ENCODE results near the gene WDR18.
"Not testable (repeated sequence)": the region's sequence is repeated elsewhere in the genome, so short reads cannot be mapped to it uniquely, and the experiment has no call there.

Gene WDR18

DNA sequence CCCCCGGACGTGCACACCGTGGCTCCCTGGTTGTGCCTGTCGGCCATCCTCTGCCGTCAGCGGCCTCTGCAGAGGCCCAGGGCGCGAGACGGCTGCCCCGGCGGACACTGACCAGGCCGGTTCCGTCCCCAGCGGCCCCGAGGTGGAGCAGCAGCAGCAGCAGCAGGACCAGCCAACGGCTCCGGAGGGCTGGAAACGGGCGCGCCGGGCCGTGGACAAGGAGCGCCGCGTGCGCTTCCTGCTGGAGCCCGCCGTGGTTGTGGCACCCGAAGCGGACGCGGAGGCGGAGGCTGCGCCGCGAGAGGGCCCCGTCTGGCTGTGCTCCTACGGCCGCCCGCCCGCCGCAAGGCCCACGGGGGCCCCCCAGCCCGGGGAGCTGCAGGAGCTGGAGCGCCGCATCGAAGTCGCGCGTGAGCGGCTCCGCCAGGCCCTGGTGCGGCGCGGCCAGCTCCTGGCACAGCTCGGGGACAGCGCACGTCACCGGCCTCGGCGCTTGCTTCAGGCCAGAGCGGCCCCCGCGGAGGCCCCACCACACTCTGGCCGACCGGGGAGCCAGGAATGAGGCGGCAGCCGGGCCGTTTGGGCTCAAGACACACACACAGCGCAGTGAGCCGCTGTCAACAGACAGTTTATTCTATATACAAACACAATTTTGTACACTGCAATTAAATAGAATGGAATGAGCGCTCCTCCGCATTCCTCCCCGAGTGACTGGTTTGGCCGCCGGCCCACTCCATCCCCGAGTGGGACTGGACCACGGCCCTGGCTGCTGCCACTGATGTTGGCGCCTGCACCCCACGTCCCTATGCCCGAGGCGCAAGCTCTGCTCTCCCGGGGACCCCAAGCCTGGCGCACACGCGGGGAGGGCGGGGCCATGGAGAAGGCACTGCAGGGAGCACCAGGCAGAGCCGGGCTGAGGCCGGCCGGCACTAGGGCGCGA lies 25.2 kb downstream of the WDR18 start:
- DNase-seq, result no peak

DNA sequence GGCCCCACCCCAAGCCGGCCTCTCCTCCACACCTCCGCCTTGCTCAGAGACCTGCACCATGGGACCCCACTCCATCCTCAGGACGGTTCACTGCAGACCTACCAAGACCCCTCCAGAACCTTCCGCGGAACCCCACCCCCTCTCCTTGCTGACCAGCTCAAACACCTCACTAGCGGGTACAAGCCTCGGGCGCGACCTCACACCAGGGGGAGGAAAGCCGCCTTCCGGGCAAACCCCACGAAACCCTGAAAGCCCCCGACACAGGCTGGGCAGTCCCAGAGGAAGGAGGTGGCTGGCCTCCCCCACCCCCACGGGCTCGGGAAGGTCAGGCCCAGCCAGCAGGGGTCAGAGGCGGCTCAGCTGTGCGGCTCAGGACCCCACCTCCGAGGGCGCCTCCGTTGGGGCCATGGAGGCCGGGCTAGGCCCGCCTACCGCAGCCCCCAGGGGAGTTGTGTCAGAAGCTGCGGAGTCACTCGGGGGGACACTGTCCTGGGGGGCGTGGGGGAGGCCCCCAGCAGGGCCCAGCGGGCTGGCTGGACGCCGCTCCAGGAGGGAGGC lies 25.9 kb downstream of the WDR18 start:
- DNase-seq, result no peak

- no peak for DNase-seq
Measured at GRCh38 chr19:1010586-1011510, 26.7 kb downstream of the WDR18 start.

DNA sequence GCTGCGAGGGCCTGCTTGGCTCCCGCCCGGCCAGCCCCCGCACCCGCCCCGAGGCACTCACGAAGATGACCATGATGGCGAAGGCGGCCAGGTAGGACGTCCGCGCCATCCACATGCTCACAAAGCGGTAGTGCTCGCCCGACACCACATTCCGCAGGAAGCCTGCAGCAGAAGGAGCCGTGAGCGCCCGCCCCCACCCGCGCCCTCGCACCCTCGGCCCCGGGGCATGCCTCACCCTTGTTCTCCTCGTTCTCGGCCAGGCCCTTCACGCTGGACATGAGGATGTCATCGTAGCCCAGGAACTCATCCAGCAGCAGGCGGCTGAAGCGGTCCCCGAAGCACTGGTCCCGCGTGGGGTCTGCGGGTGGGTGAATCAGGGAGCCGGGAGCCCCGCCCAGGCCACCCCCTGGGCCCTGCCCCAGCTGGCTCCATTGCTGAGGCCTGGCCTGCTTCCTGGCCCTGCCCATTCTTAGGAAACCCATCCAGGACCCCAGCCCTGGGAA lies 27.7 kb downstream of the WDR18 start:
- DNase-seq, result no peak

- DNase-seq, result no peak
Measured at GRCh38 chr19:1012334-1012733, 28.2 kb downstream of the WDR18 start.

- no peak for DNase-seq
Measured at GRCh38 chr19:1013218-1013617, 29.1 kb downstream of the WDR18 start.

GRCh38 chr19:1014161-1015060 lies 30.3 kb downstream of the WDR18 start:
- DNase-seq, result no peak

DNA sequence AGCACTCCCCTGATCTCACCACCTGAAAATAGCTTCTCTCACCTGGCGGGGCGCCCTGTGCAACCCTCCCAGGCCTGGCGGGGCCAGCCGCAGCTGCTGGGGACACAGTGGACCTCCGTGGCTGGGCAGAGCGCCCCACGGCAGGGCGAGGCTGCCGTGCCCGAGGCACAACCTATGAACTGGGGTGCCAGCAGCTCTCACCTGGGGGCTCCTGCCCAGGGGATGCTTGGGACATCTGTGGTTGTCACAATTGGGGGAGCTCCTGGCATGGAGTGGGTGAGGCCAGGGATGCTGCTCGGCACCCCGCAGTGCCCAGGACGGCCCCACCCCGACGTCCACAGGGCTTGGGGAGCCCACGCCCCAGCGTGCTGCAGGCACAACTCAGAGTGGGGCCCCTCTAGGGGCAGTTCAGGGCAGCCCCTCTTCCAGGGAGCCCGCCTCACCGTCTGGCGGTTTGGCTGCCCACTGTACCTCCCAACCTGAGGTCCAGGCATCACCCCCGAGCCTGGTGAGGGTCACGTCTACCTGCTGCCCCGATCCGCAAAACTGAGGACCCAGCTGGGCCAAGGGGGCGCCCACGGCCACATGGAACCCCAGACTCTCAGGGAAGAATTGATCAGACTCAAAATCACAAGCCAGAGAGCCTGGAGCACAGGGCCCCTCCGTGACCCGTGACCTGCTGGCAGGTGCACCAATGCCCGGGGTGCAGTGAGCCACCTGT lies 31.1 kb downstream of the WDR18 start:
- DNase-seq, result no peak

DNA sequence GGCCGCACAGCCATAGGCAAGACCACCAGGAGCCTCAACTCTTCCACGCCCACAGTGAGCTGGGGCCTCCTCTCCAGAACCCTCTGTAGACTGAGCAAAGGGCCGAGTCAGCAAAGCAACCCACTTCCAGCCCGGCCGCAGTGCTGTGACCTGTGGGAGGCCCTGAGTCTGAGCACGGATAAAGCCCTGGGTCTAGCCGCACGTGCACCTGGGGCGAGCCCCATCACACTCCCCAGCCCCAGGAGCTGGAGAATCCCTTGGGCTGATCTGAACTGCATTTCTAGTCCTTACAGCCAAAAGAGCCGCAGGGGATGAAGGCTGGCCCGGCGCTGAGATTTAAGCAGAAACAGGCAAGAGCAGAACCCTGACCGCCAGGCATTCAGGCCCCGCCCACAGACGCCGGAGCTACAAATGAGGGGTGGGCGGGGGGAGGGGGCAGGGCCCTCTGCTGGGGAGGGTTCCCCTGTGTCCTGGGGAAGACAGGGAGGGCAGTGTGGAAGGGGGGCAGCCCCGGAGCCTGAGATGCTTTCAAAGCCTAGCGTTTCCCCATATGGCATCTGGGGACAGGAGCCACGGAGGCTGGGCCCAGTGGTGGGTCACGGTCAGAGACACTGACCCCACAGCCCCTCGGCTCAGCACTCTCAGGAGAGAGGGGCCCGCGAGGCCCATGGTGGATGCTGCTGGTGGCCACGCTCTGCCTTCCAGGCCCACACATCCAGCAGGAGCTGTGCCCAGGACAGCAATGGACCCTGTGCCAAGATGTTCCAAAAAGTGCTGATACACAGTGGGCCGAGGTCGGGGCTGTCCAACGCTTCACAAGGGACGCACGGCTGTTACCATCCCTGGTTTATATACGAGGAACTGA lies 31.9 kb downstream of the WDR18 start:
- no peak for DNase-seq

DNA sequence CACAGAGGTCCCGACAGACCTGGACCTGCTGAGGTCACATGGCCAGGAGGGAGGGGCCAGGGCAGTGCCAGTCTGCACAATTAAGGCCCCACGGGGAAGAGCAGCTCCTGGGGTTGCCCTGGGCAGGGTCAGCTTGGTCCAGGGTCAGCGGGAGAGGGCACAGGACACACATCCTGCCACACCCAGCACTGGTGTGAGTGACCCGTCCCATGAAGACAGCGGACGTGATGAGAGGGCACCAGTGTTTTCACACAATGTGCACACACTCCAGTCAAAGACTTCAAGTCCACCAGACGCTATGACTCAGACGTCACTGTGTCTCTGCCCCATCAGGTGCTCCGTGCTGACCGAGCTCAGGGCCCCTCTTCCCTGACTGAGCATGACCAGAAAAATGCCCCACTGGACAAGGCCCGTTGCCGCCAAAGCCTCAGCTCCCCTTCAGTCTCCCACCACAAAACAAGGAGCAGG lies 32.5 kb downstream of the WDR18 start:
- no peak for DNase-seq

DNA sequence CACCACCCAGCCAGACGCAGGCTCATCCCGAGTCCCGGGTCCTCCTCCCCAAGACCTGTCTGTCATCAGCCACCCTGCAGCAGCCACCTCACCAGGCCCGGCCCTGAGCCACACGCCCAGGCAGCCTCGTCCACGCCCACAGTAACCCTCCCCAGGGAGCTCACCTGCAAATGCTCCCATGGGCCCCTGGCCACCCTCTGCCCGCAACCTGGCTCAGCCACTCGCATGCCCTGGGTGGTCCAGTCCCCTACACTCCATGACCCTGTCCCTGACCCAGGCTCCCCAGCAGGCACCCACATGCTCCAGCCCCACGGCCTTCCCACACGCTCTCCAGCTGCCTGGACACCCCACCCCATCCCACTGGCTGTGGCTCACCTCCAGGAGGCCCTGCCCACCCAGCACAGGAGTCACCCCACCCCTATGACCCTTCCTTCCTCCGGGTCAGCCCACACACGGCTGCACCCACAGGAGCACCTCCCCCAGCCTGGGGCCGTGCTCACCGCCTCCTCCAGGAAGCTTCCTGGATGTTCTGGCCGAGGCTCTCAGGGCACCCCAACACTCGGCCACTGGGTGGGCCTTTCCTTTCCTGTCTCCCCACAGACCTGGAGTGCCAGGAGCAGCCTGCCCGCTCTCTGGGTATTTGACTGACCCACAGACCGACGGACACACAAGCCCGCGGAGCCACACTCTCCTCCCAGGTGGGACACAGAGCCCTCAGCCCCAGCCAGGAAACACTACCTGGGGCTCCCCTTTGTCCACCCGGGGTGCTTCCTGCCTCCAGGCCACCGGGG lies 33.2 kb downstream of the WDR18 start:
- DNase-seq, result no peak

GRCh38 chr19:1017906-1018305 lies 33.8 kb downstream of the WDR18 start:
- no peak for DNase-seq

DNA sequence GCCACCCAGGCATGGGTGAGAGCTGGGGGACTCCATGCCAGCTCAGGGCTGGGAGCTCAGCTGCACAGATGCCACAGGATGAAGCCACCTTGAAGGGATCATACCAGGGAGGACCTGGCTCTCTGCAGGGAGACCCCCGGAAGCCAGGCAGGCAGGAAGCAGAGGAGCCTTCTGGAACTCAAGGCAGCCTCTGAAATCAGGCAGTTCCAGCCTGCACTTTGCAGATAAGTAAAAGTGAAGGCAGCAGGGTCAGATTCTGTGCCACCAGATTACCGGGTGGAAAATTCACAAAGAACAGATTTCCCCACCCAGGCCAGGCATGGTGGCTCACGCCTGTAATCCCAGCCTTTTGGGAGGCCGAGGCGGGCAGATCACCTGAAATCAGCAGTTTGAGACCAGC lies 34.2 kb downstream of the WDR18 start:
- DNase-seq, result no peak

DNA sequence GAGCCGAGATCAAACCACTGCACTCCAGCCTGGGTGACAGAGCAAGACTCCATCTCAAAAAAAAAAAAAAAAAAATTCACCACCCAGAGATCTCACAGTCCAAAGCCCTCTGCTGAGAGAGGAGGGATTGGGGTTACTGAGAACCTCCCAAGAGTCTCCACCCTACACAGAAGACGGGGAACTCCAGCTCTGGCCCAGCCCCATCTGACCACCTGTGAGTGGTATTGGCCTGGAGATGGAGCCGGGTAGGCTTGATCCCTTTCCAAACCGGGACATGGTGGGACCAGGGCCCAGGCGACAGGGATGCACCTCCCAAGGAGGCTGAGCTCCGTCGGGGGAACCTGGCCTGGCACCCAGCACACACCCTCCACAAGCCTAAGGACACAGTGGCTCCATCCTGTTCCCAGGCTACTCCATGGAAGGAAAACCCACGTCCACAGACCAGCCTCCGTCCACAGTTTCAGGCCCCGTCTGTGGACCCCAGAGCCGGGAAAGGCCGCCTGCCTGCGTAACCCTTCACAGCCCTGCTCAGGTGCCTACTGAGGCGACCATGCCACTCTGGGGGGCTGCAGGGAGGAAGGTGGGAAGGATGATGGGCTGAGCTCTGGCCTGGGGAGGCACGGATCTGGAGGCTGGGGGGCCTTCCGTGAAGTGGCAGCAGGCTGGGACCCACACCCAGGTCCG lies 34.9 kb downstream of the WDR18 start:
- no peak for DNase-seq

- DNase-seq, result no peak
Measured at GRCh38 chr19:1019616-1019961, 35.4 kb downstream of the WDR18 start.

GRCh38 chr19:1019980-1020867 lies 36.1 kb downstream of the WDR18 start:
- no peak for DNase-seq

DNA sequence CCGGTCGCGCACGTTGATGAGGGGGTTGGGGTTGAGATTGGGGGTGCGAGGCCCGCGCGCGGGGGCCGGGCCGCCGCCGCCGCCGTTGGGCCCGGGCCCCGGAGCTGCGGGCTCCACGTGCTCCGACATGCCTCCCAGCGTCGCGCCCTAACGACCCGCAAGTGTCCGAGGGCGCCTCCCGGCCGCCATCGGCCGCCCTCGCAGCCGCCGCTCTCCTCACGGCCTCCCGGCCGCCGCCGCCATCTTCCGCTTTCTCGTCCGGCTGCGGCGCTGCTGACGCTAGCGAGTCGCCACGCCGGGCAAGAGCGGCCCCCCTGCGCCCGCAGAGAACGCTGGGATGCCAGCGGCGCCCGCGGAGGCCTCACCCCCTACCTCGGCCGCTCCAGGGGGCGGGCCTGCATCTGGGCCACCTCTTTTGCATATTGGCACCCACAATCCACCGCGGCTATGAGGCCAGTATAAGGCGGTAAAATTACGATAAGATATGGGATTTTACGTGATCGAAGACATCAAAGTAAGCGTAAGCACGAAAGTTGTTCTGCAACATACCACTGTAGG lies 36.8 kb downstream of the WDR18 start, which contains the start of gene TMEM259:
Gene TMEM259, minus strand, starts transcription at position 256 of the 558 bp plus-strand sequence. Its CDS starts 127 bp downstream, at position 129.
- DNase-seq, result peak; percentile 97

DNA sequence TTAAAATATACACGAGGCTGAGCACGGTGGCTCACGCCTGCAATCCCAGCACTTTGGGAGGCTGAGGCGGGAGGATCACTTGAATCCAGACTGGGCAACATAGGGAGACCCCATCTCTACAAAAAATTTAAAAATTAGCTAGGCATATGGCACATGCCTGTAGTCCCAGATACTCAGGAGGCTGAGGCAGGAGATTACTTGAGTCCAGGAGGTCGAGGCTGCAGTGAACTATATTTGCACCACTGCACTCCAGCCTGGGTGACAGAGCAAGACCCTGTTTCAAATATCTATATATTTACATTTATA lies 39.7 kb downstream of the WDR18 start:
- DNase-seq, result not testable (repeated sequence)
